ENCODE results near the gene STX17. TPM values are rescaled to one million over a fixed set of nuclear protein-coding genes. Genes with fewer than 3 reads are reported as not detected.

Gene STX17
- total RNA-seq, 1 donor from 2014 or later = 52.3 TPM

- Mint-ChIP-seq H3K27ac (no peak overlapping the region), H3K9me3 (no peaks in the 10 kb centered on the region), H3K27me3 (ENCODE audit: low read depth) (no peaks in the 10 kb centered on the region), H3K4me3 (no peak overlapping the region), H3K4me1 (no peaks in the 10 kb centered on the region), H3K36me3 (peaks cover 35% of the 10 kb centered on the region)
- TF ChIP-seq CTCF (IDR thresholded peaks at IDR 0.05; ENCODE audit: unreplicated experiment) = no peak
- no peak for DNase-seq (ENCODE audit: low spot score in 2 of 2, unreplicated experiment in 2 of 2)
Measured at GRCh38 chr9:100019541-100019940, 113.1 kb downstream of the STX17 start.

Other genes with a start within 250 kb of the STX17 start
- 14.2 to 15.4 TPM (median 15.3 TPM) in 3 replicates for gene NR4A3, start 84.8 kb upstream of the STX17 start, total RNA-seq
- gene ERP44, start 192.3 kb downstream of the STX17 start, total RNA-seq = 17.5 to 18.3 TPM (median 18.2 TPM) in 3 replicates
- gene INVS, start 192.6 kb downstream of the STX17 start, total RNA-seq = 24.7 to 27.6 TPM (median 26.0 TPM) in 3 replicates